GDM1 (cell line): ENCODE data around the gene MYH9.
"Not testable (repeated sequence)": the region's sequence is repeated elsewhere in the genome, so short reads cannot be mapped to it uniquely, and the experiment has no call there.

Experiments
- DNase-seq: peaks from one replicate; lab custom pipeline; 2025; lab: John Stamatoyannopoulos, UW

The MYH9 gene

GRCh38 chr22:36267896-36268485 lies 119.8 kb downstream of the MYH9 start:
- no peak for DNase-seq

GRCh38 chr22:36267058-36267457 lies 120.7 kb downstream of the MYH9 start:
- no peak for DNase-seq

GRCh38 chr22:36263886-36264664 lies 123.7 kb downstream of the MYH9 start:
- not testable (repeated sequence) for DNase-seq

GRCh38 chr22:36263216-36263673 lies 124.5 kb downstream of the MYH9 start:
- DNase-seq = not testable (repeated sequence)

- not testable (repeated sequence) for DNase-seq
Measured at GRCh38 chr22:36262307-36262706, 125.5 kb downstream of the MYH9 start.

- not testable (repeated sequence) for DNase-seq
Measured at GRCh38 chr22:36261675-36262074, 126.1 kb downstream of the MYH9 start.

- DNase-seq = no peak
Measured at GRCh38 chr22:36259615-36260300, 128.0 kb downstream of the MYH9 start.

- no peak for DNase-seq
Measured at GRCh38 chr22:36258701-36259614, 128.8 kb downstream of the MYH9 start.

- no peak for DNase-seq
Measured at GRCh38 chr22:36257948-36258670, 129.7 kb downstream of the MYH9 start.

- no peak for DNase-seq
Measured at GRCh38 chr22:36257308-36257707, 130.5 kb downstream of the MYH9 start.

- no peak for DNase-seq
Measured at GRCh38 chr22:36256478-36256877, 131.3 kb downstream of the MYH9 start.

GRCh38 chr22:36255572-36255971 lies 132.2 kb downstream of the MYH9 start:
- DNase-seq = not testable (repeated sequence)

GRCh38 chr22:36253523-36254490 lies 134.0 kb downstream of the MYH9 start:
- no peak for DNase-seq

GRCh38 chr22:36252754-36253522 lies 134.8 kb downstream of the MYH9 start, which contains the start of gene APOL1:
Gene APOL1, plus strand, starts transcription at chr22:36253133. Its CDS starts 1,823 bp downstream, at chr22:36254956.
- peak; percentile 44 for DNase-seq

GRCh38 chr22:36251979-36252608 lies 135.7 kb downstream of the MYH9 start:
- not testable (repeated sequence) for DNase-seq

GRCh38 chr22:36250292-36250960 lies 137.3 kb downstream of the MYH9 start:
- DNase-seq = not testable (repeated sequence)

- DNase-seq = no peak
Measured at GRCh38 chr22:36249160-36249559, 138.6 kb downstream of the MYH9 start.

GRCh38 chr22:36247955-36248354 lies 139.8 kb downstream of the MYH9 start:
- no peak for DNase-seq
